Measurements from ENCODE around the gene C17orf67.

The C17orf67 gene

GRCh38 chr17:56810343-56810742 is 23.4 kb downstream of the C17orf67 start:
- TF ChIP-seq NFIC (IDR thresholded peaks at IDR 0.05) = no peak
- TF ChIP-seq REST (IDR thresholded peaks at IDR 0.05; ENCODE audit: low read depth) = no peak
- no peak for TF ChIP-seq TAF1 (IDR thresholded peaks at IDR 0.05; ENCODE audit: low read depth)

- TF ChIP-seq RAD21 (IDR thresholded peaks at IDR 0.05; ENCODE audit: low read depth) (no peak), MAX (IDR thresholded peaks at IDR 0.05) (no peak), TAF1 (IDR thresholded peaks at IDR 0.05; ENCODE audit: low read depth) (no peak)
Measured at GRCh38 chr17:56809820-56810179, 23.9 kb downstream of the C17orf67 start.

GRCh38 chr17:56809106-56809819 is 24.5 kb downstream of the C17orf67 start:
- TF ChIP-seq FOXM1 (IDR thresholded peaks at IDR 0.05; ENCODE audit: borderline replicate concordance, low read depth) (no peak), TCF12 (IDR thresholded peaks at IDR 0.05; ENCODE audit: low read depth) (no peak), EP300 (IDR thresholded peaks at IDR 0.05; ENCODE audit: borderline replicate concordance) (no peak), NFIC (IDR thresholded peaks at IDR 0.05) (no peak), REST (IDR thresholded peaks at IDR 0.05; ENCODE audit: low read depth) (no peak), MAX (IDR thresholded peaks at IDR 0.05) (no peak), CREB1 (IDR thresholded peaks at IDR 0.05; ENCODE audit: low read depth) (no peak), EGR1 (IDR thresholded peaks at IDR 0.05) (no peak), TAF1 (IDR thresholded peaks at IDR 0.05; ENCODE audit: low read depth) (no peak), USF1 (IDR thresholded peaks at IDR 0.05) (no peak), TEAD4 (IDR thresholded peaks at IDR 0.05) (no peak), YY1 (IDR thresholded peaks at IDR 0.05; ENCODE audit: low read depth) (no peak), ZBTB7A (IDR thresholded peaks at IDR 0.05; ENCODE audit: low read depth) (no peak), RAD21 (IDR thresholded peaks at IDR 0.05; ENCODE audit: low read depth) (no peak), CEBPB (IDR thresholded peaks at IDR 0.05) (no peak)

- TF ChIP-seq EP300 (IDR thresholded peaks at IDR 0.05; ENCODE audit: borderline replicate concordance) (no peak), USF1 (IDR thresholded peaks at IDR 0.05) (no peak), TEAD4 (IDR thresholded peaks at IDR 0.05) (no peak)
Measured at GRCh38 chr17:56808503-56808902, 25.2 kb downstream of the C17orf67 start.

- TF ChIP-seq REST (IDR thresholded peaks at IDR 0.05; ENCODE audit: low read depth) (no peak), EGR1 (IDR thresholded peaks at IDR 0.05) (no peak)
Measured at GRCh38 chr17:56807723-56808122, 26.0 kb downstream of the C17orf67 start.

- TF ChIP-seq EP300 (IDR thresholded peaks at IDR 0.05; ENCODE audit: borderline replicate concordance) (no peak), TAF1 (IDR thresholded peaks at IDR 0.05; ENCODE audit: low read depth) (no peak), RAD21 (IDR thresholded peaks at IDR 0.05; ENCODE audit: low read depth) (no peak), EGR1 (IDR thresholded peaks at IDR 0.05) (no peak), USF1 (IDR thresholded peaks at IDR 0.05) (no peak), NFIC (IDR thresholded peaks at IDR 0.05) (no peak), FOXM1 (IDR thresholded peaks at IDR 0.05; ENCODE audit: borderline replicate concordance, low read depth) (no peak)
Measured at GRCh38 chr17:56806949-56807348, 26.8 kb downstream of the C17orf67 start.
